HTERT RPE-1 (cell line): ENCODE results near the gene LAMA3.

Experiments used
- in situ Hi-C: fragments of 300-500 bp; cut with MboI; formaldehyde crosslinking; loops from 4 replicates; pipeline ENCODE4 v1.14.3; 2020; ENCODE audit warnings: low sequenced_read_pairs

The LAMA3 gene

DNA sequence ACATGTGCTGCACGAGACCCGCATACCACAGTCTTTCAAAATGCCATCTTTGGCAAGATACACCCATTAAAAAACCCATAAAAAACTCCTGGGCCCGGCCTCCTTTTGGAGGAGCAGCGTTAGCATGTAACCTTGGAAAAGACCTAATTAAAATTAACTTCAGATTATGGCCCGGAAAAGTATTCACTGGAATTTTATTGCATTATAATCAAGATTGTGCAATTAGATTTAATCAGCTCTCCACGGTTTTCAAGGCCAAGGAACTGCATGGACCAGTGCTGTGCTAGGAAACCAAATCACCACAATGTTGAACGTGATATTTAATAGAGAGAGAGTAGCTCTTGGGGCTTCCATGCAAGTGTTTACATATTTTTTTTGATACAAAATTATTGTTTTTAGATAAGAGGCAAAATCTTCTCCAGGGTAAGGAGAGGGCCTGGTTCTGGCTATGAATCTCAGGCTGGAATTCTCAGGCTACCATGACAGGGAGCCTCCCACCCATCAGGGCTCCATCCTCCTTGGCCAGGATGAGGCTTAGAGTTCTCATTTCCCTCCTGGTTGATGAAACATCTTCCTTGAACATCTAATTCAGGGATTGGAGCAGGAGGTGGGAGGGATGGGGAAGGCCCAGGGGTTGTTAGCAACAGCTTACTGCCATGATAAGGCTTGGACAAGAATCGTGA is 243.3 kb downstream of the LAMA3 start:
- in situ Hi-C loops, result no loop called here

DNA sequence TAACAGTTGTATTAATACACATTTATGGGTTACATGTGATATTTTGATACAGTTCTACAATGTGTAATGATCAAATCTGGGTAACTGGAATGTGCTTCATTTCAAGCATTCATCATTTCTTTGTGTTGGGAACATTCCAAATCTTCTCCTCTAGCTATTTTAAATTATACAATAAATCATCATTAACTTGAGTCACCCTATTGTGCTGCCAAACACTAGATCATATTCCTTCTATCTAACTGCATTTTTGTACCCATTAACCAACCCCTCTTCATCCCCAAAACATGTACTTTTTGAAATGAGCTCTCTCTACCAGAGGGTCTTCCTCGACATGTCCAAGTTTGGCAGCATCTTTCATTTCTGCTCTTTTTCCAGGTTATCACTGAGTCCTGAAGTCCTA is 244.2 kb downstream of the LAMA3 start:
- in situ Hi-C loops, result no loop called here

DNA sequence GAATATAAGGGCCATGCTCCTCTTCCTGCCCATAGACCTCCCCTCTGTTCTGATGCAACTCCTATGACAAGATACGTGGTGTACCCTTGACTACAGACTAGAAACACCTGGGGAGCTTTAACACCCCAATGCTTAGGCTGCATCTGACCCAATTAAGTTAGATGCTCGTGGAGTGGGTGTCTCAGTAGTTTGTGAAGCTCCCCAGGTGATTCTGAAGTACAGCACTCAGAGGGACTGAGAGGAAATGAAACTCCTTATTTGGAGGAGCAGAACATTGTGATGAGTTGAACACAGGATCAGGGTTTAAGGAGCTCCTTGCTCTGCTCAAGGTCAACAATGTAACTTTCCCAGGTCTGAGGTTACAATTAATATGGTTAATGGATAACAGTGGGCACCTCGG is 245.0 kb downstream of the LAMA3 start:
- in situ Hi-C loops, result no loop called here

DNA sequence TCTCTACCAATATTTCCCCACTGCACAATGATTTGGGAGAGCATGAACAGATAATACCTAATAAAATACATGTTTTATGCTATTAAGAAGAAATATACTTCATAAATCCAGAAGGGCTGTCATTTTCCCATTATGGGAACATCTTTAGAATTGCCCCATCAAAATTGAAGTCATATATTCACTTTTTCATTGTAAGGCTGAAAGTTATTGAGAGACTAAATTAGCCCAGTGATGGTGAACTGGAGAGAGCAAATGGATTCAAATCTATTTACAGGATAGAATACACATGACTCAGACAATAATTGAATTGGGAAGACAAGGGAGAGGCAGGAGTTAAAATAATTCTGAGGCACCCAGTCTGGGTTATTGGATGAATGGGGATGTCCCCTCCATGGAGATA is 245.6 kb downstream of the LAMA3 start:
- in situ Hi-C loops, result no loop called here

DNA sequence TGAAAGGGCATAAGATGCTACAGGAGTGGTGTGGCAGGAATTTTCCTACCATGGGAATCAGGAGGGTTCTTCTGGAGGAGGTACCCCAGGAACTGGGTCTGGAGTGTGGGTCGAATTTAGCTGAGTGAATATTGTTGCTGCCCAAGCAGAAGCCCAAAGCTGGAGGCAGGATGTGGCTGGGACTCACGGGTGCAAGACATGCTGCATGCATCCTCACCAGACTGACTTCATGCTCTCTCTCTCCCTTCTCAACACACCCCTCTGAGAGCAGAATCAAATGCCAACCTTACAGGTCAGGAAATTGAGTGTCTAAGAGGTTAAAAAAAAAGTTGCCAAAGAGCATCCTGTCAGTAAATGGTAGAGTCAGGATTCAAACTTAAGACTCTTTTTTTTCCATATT is 246.6 kb downstream of the LAMA3 start:
- in situ Hi-C loops, result no loop called here

DNA sequence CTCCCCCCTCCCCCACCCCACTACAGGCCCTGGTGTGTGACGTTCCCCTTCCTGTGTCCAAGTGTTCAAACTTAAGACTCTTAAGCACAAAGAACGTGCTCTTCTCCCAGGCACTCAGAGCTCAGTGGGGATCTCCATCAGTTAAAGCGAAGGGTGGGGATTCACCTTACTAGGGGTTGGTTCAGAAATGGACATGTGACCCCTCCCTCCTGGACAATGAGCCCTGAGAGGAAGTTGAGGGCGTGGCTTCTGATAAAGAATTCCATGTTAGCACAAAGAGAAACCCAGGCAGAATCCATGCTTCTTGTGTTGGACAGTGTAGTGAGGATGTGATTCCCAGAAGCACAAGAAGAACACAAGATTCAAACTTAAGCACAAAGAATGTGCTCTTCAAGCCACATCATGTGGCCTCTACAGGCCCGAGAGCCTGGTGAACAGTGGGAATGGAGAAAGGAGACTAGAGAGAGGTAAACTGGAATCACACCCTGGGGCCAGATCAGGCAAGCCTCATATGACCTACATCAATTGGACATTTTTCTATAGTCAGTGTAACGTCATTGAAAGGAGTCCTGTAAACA is 247.2 kb downstream of the LAMA3 start:
- in situ Hi-C loops, result no loop called here

DNA sequence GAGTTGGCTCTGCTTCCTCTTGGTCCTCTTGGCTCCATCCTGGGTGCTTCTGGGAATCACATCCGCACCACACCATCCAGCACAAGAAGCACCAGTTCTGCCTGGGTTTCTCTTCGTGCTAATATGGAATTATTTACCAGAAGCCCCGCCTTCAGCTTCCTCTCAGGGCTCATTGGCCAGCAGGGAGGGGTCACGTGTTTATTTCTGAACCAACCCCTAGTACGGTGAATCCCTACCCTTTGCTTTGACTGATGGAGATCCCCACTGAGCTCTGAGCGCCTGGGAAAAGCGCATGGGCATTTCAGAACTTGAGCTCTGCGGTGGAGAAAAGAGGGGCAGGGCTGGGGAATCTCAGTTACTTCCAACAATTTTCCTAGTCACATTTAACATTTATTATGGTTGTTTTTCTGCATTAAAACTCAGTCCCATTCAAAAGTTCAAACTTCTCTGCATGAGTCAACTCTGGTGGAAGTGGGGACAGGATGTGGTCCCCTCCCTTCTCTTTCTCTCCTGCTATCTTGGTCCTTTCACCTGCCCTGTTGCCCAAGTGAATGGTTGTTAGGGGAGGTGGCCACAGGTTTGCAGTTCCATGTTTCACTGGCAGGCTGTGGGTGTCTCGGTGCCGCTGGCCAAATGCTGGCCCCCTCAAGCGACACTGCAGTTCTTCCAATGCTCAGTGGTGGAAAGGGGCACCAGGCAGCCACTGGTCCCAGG is 248.9 kb downstream of the LAMA3 start:
- in situ Hi-C loops, result no loop called here

DNA sequence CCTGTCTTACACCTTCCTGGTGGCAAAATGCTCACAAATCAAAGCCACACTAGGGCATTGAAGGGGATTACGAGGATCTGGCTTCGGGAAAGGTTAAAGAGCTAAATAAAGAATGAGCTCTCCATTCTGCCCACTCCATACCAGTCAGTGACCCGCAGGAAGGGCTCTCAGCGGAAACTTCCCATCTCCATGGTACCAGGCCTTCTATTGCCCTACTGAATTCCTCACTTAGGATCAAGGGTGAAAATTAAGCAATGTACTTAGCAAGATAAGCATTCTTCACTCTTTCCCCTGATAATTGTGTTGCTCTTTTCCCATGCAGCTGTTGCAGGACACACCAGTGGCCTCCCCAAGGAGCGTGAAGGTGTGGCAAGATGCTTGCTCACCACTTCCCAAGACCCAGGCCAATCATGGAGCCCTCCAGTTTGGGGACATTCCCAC is 249.7 kb downstream of the LAMA3 start:
- in situ Hi-C loops, result no loop called here

GRCh38 chr18:23939366-23939765 is 250.1 kb downstream of the LAMA3 start:
- in situ Hi-C loops, result no loop called here

- in situ Hi-C loops, result no loop called here
Observed at GRCh38 chr18:23939896-23940295, 250.6 kb downstream of the LAMA3 start.

GRCh38 chr18:23941791-23942190 is 252.5 kb downstream of the LAMA3 start:
- in situ Hi-C loops, result no loop called here

DNA sequence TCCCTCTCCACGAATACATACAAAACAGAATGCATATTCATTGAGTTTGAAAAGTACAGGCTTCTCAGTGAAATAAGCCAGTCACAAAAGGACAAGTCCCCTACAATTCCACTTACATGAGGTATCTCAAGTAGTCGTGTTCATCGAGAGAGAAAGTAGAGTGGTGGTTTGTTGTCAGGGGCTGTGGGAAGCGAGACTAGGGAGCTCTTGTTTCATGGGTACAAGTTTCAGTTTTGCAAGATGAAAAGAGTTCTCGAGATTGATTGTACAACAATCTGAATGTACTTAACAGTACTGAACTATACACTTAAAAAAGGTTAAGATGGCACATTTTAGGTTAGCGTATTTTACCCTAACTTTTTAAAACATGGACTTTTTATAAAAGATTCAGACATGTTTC is 253.9 kb downstream of the LAMA3 start:
- in situ Hi-C loops, result no loop called here

- in situ Hi-C loops, result no loop called here
Observed at GRCh38 chr18:23943903-23944624, 254.8 kb downstream of the LAMA3 start.

GRCh38 chr18:23945416-23946079 is 256.3 kb downstream of the LAMA3 start:
- in situ Hi-C loops, result no loop called here

DNA sequence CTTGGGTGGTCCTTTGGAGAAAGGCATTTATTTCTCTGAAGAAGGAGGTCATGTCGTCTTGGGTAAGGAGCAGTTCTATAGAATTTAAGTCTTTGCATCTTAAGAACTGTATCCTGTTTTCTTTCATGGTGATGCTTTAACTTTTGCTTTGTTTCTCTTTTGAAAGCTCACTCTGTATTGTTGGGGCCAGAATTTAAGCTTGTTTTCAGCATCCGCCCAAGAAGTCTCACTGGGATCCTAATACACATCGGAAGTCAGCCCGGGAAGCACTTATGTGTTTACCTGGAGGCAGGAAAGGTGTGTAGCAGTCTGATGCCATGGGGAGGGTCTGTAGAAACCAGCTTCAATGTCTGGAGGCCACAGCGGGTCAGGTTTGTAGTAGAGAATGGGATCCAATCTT is 260.6 kb downstream of the LAMA3 start:
- in situ Hi-C loops, result no loop called here

- in situ Hi-C loops, result no loop called here
Observed at GRCh38 chr18:23950644-23951043, 261.4 kb downstream of the LAMA3 start.

DNA sequence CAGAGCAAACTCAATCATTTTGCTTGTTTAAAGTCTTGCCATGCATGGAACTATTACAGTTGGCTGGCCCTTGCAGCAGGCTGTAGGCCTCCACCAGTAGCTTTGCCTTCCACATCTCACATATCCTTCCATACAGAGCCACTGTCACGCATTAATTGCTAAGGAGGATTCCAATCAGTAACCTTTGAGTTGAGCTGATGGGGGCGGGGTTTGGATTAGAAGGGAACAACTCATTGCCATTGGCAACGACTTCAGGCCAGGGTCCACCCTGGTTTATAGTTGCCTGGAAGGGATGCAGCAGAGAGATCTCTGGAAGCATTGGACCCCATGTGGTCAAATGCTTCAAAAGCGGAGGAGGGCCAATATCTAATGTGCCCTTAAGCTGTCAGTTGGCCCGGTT is 262.0 kb downstream of the LAMA3 start:
- in situ Hi-C loops, result no loop called here

- in situ Hi-C loops, result no loop called here
Observed at GRCh38 chr18:23953984-23954383, 264.7 kb downstream of the LAMA3 start.

GRCh38 chr18:23956483-23956882 is 267.2 kb downstream of the LAMA3 start:
- in situ Hi-C loops, result no loop called here

- in situ Hi-C loops, result no loop called here
Observed at GRCh38 chr18:23958036-23958435, 268.8 kb downstream of the LAMA3 start.
